ENCODE results near the gene ASXL1. TPM values are rescaled to one million over a fixed set of nuclear protein-coding genes. Genes with fewer than 3 reads are reported as not detected.

ASXL1 gene
- total and polyA plus RNA-seq, 2 experiments from 2014 or later: 10.4 to 29.0 TPM

DNA sequence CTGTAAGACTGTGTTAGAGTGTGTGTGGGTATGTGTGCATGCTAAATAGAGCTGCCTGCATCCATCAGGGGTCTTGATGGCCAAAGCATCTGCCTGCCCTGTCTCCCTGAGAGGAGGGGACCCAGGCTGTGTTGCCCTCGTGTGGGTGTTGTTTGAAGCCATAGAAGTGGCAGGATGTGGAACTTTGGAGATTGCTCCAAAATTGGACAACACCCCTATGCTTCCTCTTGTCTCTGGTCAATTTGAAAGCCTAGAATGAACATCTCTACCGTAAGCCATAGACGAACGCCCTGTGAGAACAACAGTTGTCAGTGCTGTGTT is 82.6 kb downstream of the ASXL1 start:
- H3K4me3 ChIP-seq: no peak overlapping the region
- Mint-ChIP-seq H3K4me3 (no peak overlapping the region), H3K9me3 (no peaks in the 10 kb centered on the region), H3K27ac (no peak overlapping the region), H3K36me3 (ENCODE audit: low read depth) (no peaks in the 10 kb centered on the region; the same call in 2 of the 3 replicates), H3K27me3 (ENCODE audit: insufficient read depth, low read depth, poor library complexity) (peaks cover 1% of the 10 kb centered on the region), H3K4me1 (peaks cover 26% of the 10 kb centered on the region)
- no peak overlapping the region for H3K27ac ChIP-seq (ENCODE audit: low read depth)
- peaks cover 21% of the 10 kb centered on the region for H3K4me1 ChIP-seq (ENCODE audit: insufficient read depth)
- H3F3A ChIP-seq (replicated peaks; ENCODE audit: low read depth): peaks cover 5% of the 10 kb centered on the region
- no peak overlapping the region for H3K4me2 ChIP-seq
- DNase-seq (ENCODE audit: low spot score): no peak
- ATAC-seq: no peak
- H3K36me3 ChIP-seq (ENCODE audit: insufficient read depth): no peaks in the 10 kb centered on the region; the same call in 1 of the 2 replicates
- H3K9me2 ChIP-seq (ENCODE audit: insufficient read depth): no peaks in the 10 kb centered on the region
- TF ChIP-seq, protein P1, sequence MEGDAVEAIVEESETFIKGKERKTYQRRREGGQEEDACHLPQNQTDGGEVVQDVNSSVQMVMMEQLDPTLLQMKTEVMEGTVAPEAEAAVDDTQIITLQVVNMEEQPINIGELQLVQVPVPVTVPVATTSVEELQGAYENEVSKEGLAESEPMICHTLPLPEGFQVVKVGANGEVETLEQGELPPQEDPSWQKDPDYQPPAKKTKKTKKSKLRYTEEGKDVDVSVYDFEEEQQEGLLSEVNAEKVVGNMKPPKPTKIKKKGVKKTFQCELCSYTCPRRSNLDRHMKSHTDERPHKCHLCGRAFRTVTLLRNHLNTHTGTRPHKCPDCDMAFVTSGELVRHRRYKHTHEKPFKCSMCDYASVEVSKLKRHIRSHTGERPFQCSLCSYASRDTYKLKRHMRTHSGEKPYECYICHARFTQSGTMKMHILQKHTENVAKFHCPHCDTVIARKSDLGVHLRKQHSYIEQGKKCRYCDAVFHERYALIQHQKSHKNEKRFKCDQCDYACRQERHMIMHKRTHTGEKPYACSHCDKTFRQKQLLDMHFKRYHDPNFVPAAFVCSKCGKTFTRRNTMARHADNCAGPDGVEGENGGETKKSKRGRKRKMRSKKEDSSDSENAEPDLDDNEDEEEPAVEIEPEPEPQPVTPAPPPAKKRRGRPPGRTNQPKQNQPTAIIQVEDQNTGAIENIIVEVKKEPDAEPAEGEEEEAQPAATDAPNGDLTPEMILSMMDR (conservative IDR thresholded peaks at IDR 0.05; ENCODE audit: low read depth in 2 of 2): no peak
- TF ChIP-seq, protein P2, sequence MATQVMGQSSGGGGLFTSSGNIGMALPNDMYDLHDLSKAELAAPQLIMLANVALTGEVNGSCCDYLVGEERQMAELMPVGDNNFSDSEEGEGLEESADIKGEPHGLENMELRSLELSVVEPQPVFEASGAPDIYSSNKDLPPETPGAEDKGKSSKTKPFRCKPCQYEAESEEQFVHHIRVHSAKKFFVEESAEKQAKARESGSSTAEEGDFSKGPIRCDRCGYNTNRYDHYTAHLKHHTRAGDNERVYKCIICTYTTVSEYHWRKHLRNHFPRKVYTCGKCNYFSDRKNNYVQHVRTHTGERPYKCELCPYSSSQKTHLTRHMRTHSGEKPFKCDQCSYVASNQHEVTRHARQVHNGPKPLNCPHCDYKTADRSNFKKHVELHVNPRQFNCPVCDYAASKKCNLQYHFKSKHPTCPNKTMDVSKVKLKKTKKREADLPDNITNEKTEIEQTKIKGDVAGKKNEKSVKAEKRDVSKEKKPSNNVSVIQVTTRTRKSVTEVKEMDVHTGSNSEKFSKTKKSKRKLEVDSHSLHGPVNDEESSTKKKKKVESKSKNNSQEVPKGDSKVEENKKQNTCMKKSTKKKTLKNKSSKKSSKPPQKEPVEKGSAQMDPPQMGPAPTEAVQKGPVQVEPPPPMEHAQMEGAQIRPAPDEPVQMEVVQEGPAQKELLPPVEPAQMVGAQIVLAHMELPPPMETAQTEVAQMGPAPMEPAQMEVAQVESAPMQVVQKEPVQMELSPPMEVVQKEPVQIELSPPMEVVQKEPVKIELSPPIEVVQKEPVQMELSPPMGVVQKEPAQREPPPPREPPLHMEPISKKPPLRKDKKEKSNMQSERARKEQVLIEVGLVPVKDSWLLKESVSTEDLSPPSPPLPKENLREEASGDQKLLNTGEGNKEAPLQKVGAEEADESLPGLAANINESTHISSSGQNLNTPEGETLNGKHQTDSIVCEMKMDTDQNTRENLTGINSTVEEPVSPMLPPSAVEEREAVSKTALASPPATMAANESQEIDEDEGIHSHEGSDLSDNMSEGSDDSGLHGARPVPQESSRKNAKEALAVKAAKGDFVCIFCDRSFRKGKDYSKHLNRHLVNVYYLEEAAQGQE (IDR thresholded peaks at IDR 0.05; ENCODE audit: unreplicated experiment): no peak
- TF ChIP-seq CREB1 (CRISPR knock-in tag; IDR thresholded peaks at IDR 0.05; ENCODE audit: low read depth) (no peak), ETS1 (IDR thresholded peaks at IDR 0.05) (no peak), ZNF114 (CRISPR knock-in tag; IDR thresholded peaks at IDR 0.05) (no peak), NANOG (IDR thresholded peaks at IDR 0.05; ENCODE audit: borderline replicate concordance) (no peak)
- H3K79me2 ChIP-seq (replicated peaks; ENCODE audit: insufficient read depth): no peaks in the 10 kb centered on the region
- H4K20me1 ChIP-seq (replicated peaks; ENCODE audit: insufficient read depth): peaks cover 34% of the 10 kb centered on the region
- H2AFZ ChIP-seq: no peak overlapping the region
- no peaks in the 10 kb centered on the region for H3K27me3 ChIP-seq (ENCODE audit: insufficient read depth)

DNA sequence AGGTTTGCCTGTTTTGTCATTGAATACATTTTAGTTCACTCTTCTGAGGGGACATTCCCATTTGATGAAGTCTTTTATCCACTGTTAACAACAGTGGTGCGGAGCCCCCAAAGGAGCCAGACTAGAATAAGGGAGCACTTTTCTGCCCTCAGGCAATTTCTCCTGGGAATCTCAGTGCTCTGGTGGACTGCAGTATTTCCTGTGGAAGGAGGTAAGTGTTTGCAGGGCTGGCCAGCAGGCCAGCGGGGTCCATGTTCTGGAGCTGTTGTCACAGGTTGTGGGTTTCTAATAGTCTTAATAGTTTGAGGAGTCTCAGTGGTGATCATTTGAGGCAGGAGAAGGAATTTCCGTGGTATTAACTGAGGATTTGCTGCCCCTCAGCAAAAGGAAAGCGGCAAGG is 83.5 kb downstream of the ASXL1 start:
- H2AFZ ChIP-seq: no peak overlapping the region
- H3K27me3 Mint-ChIP-seq (ENCODE audit: insufficient read depth, low read depth, poor library complexity): peaks cover 1% of the 10 kb centered on the region
- H3K4me1 Mint-ChIP-seq: peaks cover 26% of the 10 kb centered on the region
- H3K9me3 Mint-ChIP-seq: no peaks in the 10 kb centered on the region
- H3K27ac Mint-ChIP-seq: no peak overlapping the region
- peaks cover under 1% of the 10 kb centered on the region; the same call in 1 of the 2 replicates for H3K36me3 ChIP-seq (ENCODE audit: insufficient read depth)
- peaks cover 26% of the 10 kb centered on the region for H3K4me1 ChIP-seq (ENCODE audit: insufficient read depth)
- H3K27me3 ChIP-seq (ENCODE audit: insufficient read depth): no peaks in the 10 kb centered on the region
- no peak for DNase-seq (ENCODE audit: low spot score)
- H3K79me2 ChIP-seq (replicated peaks; ENCODE audit: insufficient read depth): no peaks in the 10 kb centered on the region
- H3K27ac ChIP-seq (ENCODE audit: low read depth): no peak overlapping the region
- H3K9me2 ChIP-seq (ENCODE audit: insufficient read depth): no peaks in the 10 kb centered on the region
- peaks cover 5% of the 10 kb centered on the region for H3F3A ChIP-seq (replicated peaks; ENCODE audit: low read depth)
- no peak overlapping the region for H3K4me3 ChIP-seq
- H4K20me1 ChIP-seq (replicated peaks; ENCODE audit: insufficient read depth): peaks cover 36% of the 10 kb centered on the region
- no peak for ATAC-seq
- H3K36me3 Mint-ChIP-seq (ENCODE audit: low read depth): no peaks in the 10 kb centered on the region; the same call in 1 of the 3 replicates
- no peak overlapping the region for H3K4me2 ChIP-seq
- H3K4me3 Mint-ChIP-seq: no peak overlapping the region
- no peak for TF ChIP-seq EZH2 (IDR thresholded peaks at IDR 0.05; ENCODE audit: low read depth, unreplicated experiment)
- TF ChIP-seq NANOG (IDR thresholded peaks at IDR 0.05; ENCODE audit: borderline replicate concordance): no peak
- no peak for TF ChIP-seq ZNF331 (CRISPR knock-in tag; IDR thresholded peaks at IDR 0.05; ENCODE audit: low read depth)
- no peak for TF ChIP-seq JUNB (IDR thresholded peaks at IDR 0.05; ENCODE audit: unreplicated experiment)
- TF ChIP-seq, protein P1 (conservative IDR thresholded peaks at IDR 0.05; ENCODE audit: low read depth in 2 of 2): no peak
- TF ChIP-seq, protein P2 (IDR thresholded peaks at IDR 0.05; ENCODE audit: unreplicated experiment): no peak
- no peak for TF ChIP-seq CREB1 (CRISPR knock-in tag; IDR thresholded peaks at IDR 0.05; ENCODE audit: low read depth)
- no peak for TF ChIP-seq ETS1 (IDR thresholded peaks at IDR 0.05)
- TF ChIP-seq ZNF114 (CRISPR knock-in tag; IDR thresholded peaks at IDR 0.05): no peak
- no peak for TF ChIP-seq POLR2AphosphoS5 (IDR thresholded peaks at IDR 0.05; ENCODE audit: low read depth)

Data from GM23338 (cell line).